HepG2 (cell line): ENCODE measurements around the gene SNAPC3. TPM values are rescaled to one million over a fixed set of nuclear protein-coding genes. Genes with fewer than 3 reads are reported as not detected.

Source experiments
- AKAP8 ChIP-seq: sonication (generic); formaldehyde crosslinking; IDR thresholded peaks from 2 replicates; pipeline ENCODE4 v1.5.1; 2020; ENCODE audit warnings: mild to moderate bottlenecking, missing genetic modification reagents
- ARID2 ChIP-seq: sonication (generic); formaldehyde crosslinking; IDR thresholded peaks from 2 replicates; pipeline ENCODE4 v1.8.1; 2022; ENCODE audit warnings: mild to moderate bottlenecking, missing genetic modification reagents, borderline replicate concordance
- CC2D1A ChIP-seq: sonication (generic); formaldehyde crosslinking; IDR thresholded peaks from 2 replicates; pipeline ENCODE4 v1.8.1; 2023; ENCODE audit warnings: mild to moderate bottlenecking, missing genetic modification reagents
- ETS1 ChIP-seq: sonication (generic); formaldehyde crosslinking; IDR thresholded peaks from 2 replicates; pipeline ENCODE4 v1.4.0; 2020; ENCODE audit warnings: missing genetic modification reagents
- HDAC1 ChIP-seq: sonication (generic); formaldehyde crosslinking; IDR thresholded peaks from 2 replicates; pipeline ENCODE4 v1.5.1; 2020; ENCODE audit warnings: mild to moderate bottlenecking, missing genetic modification reagents
- HNRNPUL1 ChIP-seq: fragments of 200-400 bp; formaldehyde crosslinking; IDR thresholded peaks from 2 replicates; pipeline ENCODE4 v1.6.1; 2017; ENCODE audit warnings: low read depth, mild to moderate bottlenecking, low read length, moderate library complexity
- MBD4 ChIP-seq: IDR thresholded peaks from 2 replicates; pipeline ENCODE4 v1.6.1; 2012; ENCODE audit warnings: low read length, inconsistent platforms, borderline replicate concordance
- MXD3 ChIP-seq: IDR thresholded peaks from 2 replicates; pipeline ENCODE4 v1.6.1; 2016; ENCODE audit warnings: mild to moderate bottlenecking, missing biosample characterization, missing genetic modification reagents
- MYPOP ChIP-seq: sonication (generic); formaldehyde crosslinking; IDR thresholded peaks from 2 replicates; pipeline ENCODE4 v1.8.1; 2023; ENCODE audit warnings: mild to moderate bottlenecking, moderate library complexity, missing genetic modification reagents
- NCOA2 ChIP-seq: sonication (generic); formaldehyde crosslinking; IDR thresholded peaks from 2 replicates; pipeline ENCODE4 v1.8.0; 2022; ENCODE audit warnings: inconsistent platforms
- SNAPC5 ChIP-seq: sonication (generic); formaldehyde crosslinking; IDR thresholded peaks from 2 replicates; pipeline ENCODE4 v1.8.1; 2023; ENCODE audit warnings: mild to moderate bottlenecking, missing genetic modification reagents, borderline replicate concordance
- TEAD2 ChIP-seq: sonication (generic); formaldehyde crosslinking; IDR thresholded peaks from 2 replicates; pipeline ENCODE4 v1.9.0; 2021; ENCODE audit warnings: missing genetic modification reagents
- TFE3 ChIP-seq: IDR thresholded peaks from 2 replicates; pipeline ENCODE4 v1.6.1; 2016
- TP53 ChIP-seq: sonication (generic); formaldehyde crosslinking; conservative IDR thresholded peaks from 2 replicates; pipeline ENCODE4 v1.4.0; 2020; ENCODE audit warnings: missing genetic modification reagents
- ZBTB2 ChIP-seq: sonication (generic); formaldehyde crosslinking; IDR thresholded peaks from 2 replicates; pipeline ENCODE4 v1.8.0; 2022; ENCODE audit warnings: low read depth, missing genetic modification reagents
- ZBTB34 ChIP-seq: sonication (generic); formaldehyde crosslinking; IDR thresholded peaks from 2 replicates; pipeline ENCODE4 v1.8.0; 2022; ENCODE audit warnings: mild to moderate bottlenecking, missing genetic modification reagents
- ZFP1 ChIP-seq: IDR thresholded peaks from 2 replicates; pipeline ENCODE4 v1.6.1; 2016
- ZNF10 ChIP-seq: sonication (generic); formaldehyde crosslinking; IDR thresholded peaks from 2 replicates; pipeline ENCODE4 v1.4.0; 2020; ENCODE audit warnings: mild to moderate bottlenecking, low read depth, missing genetic modification reagents, borderline replicate concordance
- ZNF292 ChIP-seq: sonication (generic); formaldehyde crosslinking; IDR thresholded peaks from 2 replicates; pipeline ENCODE4 v1.8.1; 2022; ENCODE audit warnings: mild to moderate bottlenecking, low read depth, missing genetic modification reagents, borderline replicate concordance
- ZNF678 ChIP-seq: sonication (generic); formaldehyde crosslinking; IDR thresholded peaks from 2 replicates; pipeline ENCODE4 v1.4.0; 2020; ENCODE audit warnings: mild to moderate bottlenecking, missing genetic modification reagents
- ZNF749 ChIP-seq: sonication (generic); formaldehyde crosslinking; IDR thresholded peaks from 2 replicates; pipeline ENCODE4 v1.8.0; 2022; ENCODE audit warnings: mild to moderate bottlenecking, missing genetic modification reagents, moderate library complexity, borderline replicate concordance
- ZSCAN29 ChIP-seq: sonication (generic); formaldehyde crosslinking; conservative IDR thresholded peaks from 2 replicates; pipeline ENCODE4 v1.4.0; 2020; ENCODE audit warnings: mild to moderate bottlenecking, missing genetic modification reagents
- polyA plus RNA-seq, 8 experiments: library from polyadenylated mRNA; depleted of rRNA in 3 of 8; stranded (reverse) in 7 of 8; unstranded in 1 of 8; fragments of >200 nt; fragmentation: Illumina TruSeq in 4 of 8; extraction: Trizol in 4 of 8; gene quantifications; 2 replicates each; pipeline versions ENCODE4 v1.2.1 to v1.2.3, GENCODE V29; 2011 to 2016; ENCODE audit warnings: low read depth in 4 of 8, missing spikeins in 1 of 8, mixed read lengths in 1 of 8; ENCODE audit not compliant: insufficient read depth in 1 of 8
- total RNA-seq, 5 experiments: library from RNA; depleted of rRNA; stranded (reverse); fragments of >200 nt; fragmentation: Illumina TruSeq; extraction: Trizol; gene quantifications; 2 replicates each; pipeline ENCODE4 v1.2.3, GENCODE V29; 2016; ENCODE audit warnings: low read depth in 1 of 5

The SNAPC3 gene
- total and polyA plus RNA-seq, 2 of the 13 experiments (the other 11 are each of a cell fraction or from before 2014, with no cell fraction given), result 25.6 to 26.0 TPM

- TF ChIP-seq ZBTB34 (CRISPR knock-in tag), result no peak
- TF ChIP-seq AKAP8 (CRISPR knock-in tag), result no peak
- no peak for TF ChIP-seq ZNF292
- TF ChIP-seq ZNF749, result peak; percentile 93
- peak; percentile 44; the same call in 1 of the 2 replicates for TF ChIP-seq MXD3 (CRISPR knock-in tag)
- TF ChIP-seq MBD4, result no peak; the same call in 1 of the 2 replicates
- TF ChIP-seq NCOA2 (CRISPR knock-in tag), result no peak
- no peak for TF ChIP-seq TFE3 (CRISPR knock-in tag)
- no peak; the same call in 1 of the 2 replicates for TF ChIP-seq ARID2
- TF ChIP-seq ZNF10 (CRISPR knock-in tag), result no peak
- TF ChIP-seq HNRNPUL1, result no peak
- 0 out of 2 replicates have a peak, but pooled peaks have one; percentile 57 for TF ChIP-seq SNAPC5 (CRISPR knock-in tag)
- TF ChIP-seq CC2D1A (CRISPR knock-in tag), result no peak
- TF ChIP-seq ZNF678, result 0 out of 2 replicates have a peak, but pooled peaks have one; percentile 67
- TF ChIP-seq ETS1 (CRISPR knock-in tag), result no peak
- TF ChIP-seq HDAC1 (CRISPR knock-in tag), result peak; percentile 40
- no peak for TF ChIP-seq ZFP1 (CRISPR knock-in tag)
- no peak for TF ChIP-seq ZBTB2 (CRISPR knock-in tag)
- TF ChIP-seq TEAD2 (CRISPR knock-in tag), result no peak
- 0 out of 2 replicates have a peak, but pooled peaks have one; percentile 28 for TF ChIP-seq TP53 (CRISPR knock-in tag)
- peak; percentile 90; the same call in 1 of the 2 replicates for TF ChIP-seq ZSCAN29 (CRISPR knock-in tag)
- TF ChIP-seq MYPOP (CRISPR knock-in tag), result peak; percentile 96
Observed at GRCh38 chr9:15510789-15511575, 88.3 kb downstream of the SNAPC3 start, which contains the start of gene PSIP1 (continued).
